GM23248 (cell line): ENCODE measurements around the gene FRS2.

Source experiments
- EZH2 ChIP-seq: fragments of 200-600 bp; sonication (generic); IDR thresholded peaks from 2 replicates; pipeline ENCODE4 v1.6.1; 2018; ENCODE audit warnings: antibody characterized with exemption, mild to moderate bottlenecking; ENCODE audit not compliant: insufficient read depth, poor library complexity, severe bottlenecking
- EZH2phosphoT487 ChIP-seq: fragments of 200-600 bp; sonication (generic); IDR thresholded peaks from 2 replicates; pipeline ENCODE4 v1.6.1; 2018; ENCODE audit warnings: antibody characterized with exemption, moderate library complexity, mild to moderate bottlenecking, low read depth; ENCODE audit not compliant: insufficient read depth

GRCh38 chr12:69476276-69477017 is 6.3 kb downstream of the FRS2 start:
- no peak for TF ChIP-seq EZH2phosphoT487
- no peak for TF ChIP-seq EZH2
